Activated CD4-positive, alpha-beta T cell treated with anti-CD3 and anti-CD28 coated beads, Interleukin-2, amount 10 ng/mL, durations not matched to agents 7 days and 5 days (primary cell): ENCODE results near the gene PCDHGA1. TPM values are rescaled to one million over a fixed set of nuclear protein-coding genes. Genes with fewer than 3 reads are reported as not detected.
"Not testable (repeated sequence)": the region's sequence is repeated elsewhere in the genome, so short reads cannot be mapped to it uniquely, and the experiment has no call there.

Experiments
- CTCF ChIA-PET: fragments of 350-600 bp; sonication (Branson Sonifier 250); formaldehyde crosslinking; loops from one replicate; lab custom pipeline; 2021; ENCODE audit warnings: antibody characterized with exemption; lab: Charles Lee
- POLR2A ChIA-PET: fragments of 350-600 bp; sonication (Branson Sonifier 250); formaldehyde crosslinking; loops from one replicate; lab custom pipeline; 2021; ENCODE audit warnings: antibody characterized with exemption; lab: Charles Lee
- DNase-seq: peaks from one replicate; pipeline ENCODE4 v3.0.0-alpha.2; 2020
- H3K27ac Mint-ChIP-seq: one replicate; pipeline ENCODE4 v1.8.0; 2021; ENCODE audit warnings: mild to moderate bottlenecking, moderate library complexity, mixed read lengths
- H3K27me3 Mint-ChIP-seq: one replicate; pipeline ENCODE4 v1.8.0; 2021; ENCODE audit warnings: mixed read lengths
- H3K36me3 Mint-ChIP-seq: one replicate; pipeline ENCODE4 v1.8.0; 2021; ENCODE audit warnings: low read depth, mixed read lengths
- H3K4me1 Mint-ChIP-seq: one replicate; pipeline ENCODE4 v1.8.0; 2021; ENCODE audit warnings: mixed read lengths
- H3K4me3 Mint-ChIP-seq: one replicate; pipeline ENCODE4 v1.8.0; 2021; ENCODE audit warnings: mild to moderate bottlenecking, moderate library complexity, mixed read lengths
- H3K9me3 Mint-ChIP-seq: one replicate; pipeline ENCODE4 v1.8.0; 2021; ENCODE audit warnings: mixed read lengths
- total RNA-seq, 2 experiments: library from RNA; stranded (reverse); gene quantifications; one replicate each; pipeline ENCODE4 v1.2.3, GENCODE V29; 2021

The PCDHGA1 gene
- total RNA-seq, 2 experiments from 2014 or later, result 0.04 to 0.05 TPM

DNA sequence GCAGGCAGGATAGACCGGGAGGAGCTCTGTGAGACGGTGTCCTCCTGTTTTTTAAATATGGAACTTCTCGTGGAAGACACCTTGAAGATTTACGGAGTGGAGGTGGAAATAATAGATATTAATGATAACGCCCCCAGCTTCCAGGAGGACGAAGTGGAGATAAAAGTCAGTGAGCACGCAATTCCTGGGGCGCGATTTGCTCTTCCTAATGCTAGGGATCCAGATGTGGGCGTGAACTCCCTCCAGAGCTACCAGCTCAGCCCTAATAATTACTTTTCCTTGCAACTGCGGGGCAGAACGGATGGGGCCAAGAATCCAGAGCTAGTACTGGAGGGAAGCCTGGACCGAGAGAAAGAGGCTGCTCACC is 91.2 kb downstream of the PCDHGA1 start:
- Mint-ChIP-seq H3K9me3 (peaks cover 24% of the 10 kb centered on the region), H3K36me3 (peaks cover 10% of the 10 kb centered on the region), H3K4me3 (peak overlapping the region; percentile 66), H3K4me1 (peaks cover 8% of the 10 kb centered on the region), H3K27ac (no peak overlapping the region), H3K27me3 (peaks cover 63% of the 10 kb centered on the region)
- ChIA-PET CTCF (interaction anchor here (0.6 to 2.8 kb wide), 21 partner anchors 9 to 198 kb away, joined by 3 to 22 read pairs (median 4); partner anchors contain the start of genes DIAPH1, PCDHGA10, PCDHGA12 and PCDHGA2), POLR2A (no interaction called here)
- no peak for DNase-seq

DNA sequence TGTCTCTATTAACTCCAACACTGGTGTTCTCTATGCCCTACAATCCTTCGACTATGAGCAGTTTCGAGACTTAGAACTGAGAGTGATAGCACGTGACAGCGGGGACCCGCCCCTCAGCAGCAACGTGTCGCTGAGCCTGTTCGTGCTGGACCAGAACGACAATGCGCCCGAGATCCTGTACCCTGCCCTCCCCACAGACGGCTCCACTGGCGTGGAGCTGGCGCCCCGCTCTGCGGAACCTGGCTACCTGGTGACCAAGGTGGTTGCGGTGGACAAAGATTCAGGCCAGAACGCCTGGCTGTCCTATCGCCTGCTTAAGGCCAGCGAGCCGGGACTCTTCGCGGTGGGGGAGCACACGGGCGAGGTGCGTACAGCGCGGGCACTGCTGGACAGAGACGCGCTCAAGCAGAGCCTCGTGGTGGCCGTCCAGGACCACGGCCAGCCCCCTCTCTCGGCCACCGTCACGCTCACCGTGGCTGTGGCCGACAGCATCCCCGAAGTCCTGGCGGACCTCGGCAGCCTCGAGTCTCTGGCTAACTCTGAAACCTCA is 92.5 kb downstream of the PCDHGA1 start:
- ChIA-PET POLR2A (no interaction called here), CTCF (interaction anchor here (1.0 kb wide), 1 partner anchor 115 kb away, joined by 3 read pairs; no protein-coding TSS in a partner anchor)
- Mint-ChIP-seq H3K4me1 (peaks cover 8% of the 10 kb centered on the region), H3K4me3 (no peak overlapping the region), H3K27me3 (peaks cover 56% of the 10 kb centered on the region), H3K36me3 (peaks cover 10% of the 10 kb centered on the region), H3K27ac (no peak overlapping the region), H3K9me3 (peaks cover 27% of the 10 kb centered on the region)
- DNase-seq, result no peak

DNA sequence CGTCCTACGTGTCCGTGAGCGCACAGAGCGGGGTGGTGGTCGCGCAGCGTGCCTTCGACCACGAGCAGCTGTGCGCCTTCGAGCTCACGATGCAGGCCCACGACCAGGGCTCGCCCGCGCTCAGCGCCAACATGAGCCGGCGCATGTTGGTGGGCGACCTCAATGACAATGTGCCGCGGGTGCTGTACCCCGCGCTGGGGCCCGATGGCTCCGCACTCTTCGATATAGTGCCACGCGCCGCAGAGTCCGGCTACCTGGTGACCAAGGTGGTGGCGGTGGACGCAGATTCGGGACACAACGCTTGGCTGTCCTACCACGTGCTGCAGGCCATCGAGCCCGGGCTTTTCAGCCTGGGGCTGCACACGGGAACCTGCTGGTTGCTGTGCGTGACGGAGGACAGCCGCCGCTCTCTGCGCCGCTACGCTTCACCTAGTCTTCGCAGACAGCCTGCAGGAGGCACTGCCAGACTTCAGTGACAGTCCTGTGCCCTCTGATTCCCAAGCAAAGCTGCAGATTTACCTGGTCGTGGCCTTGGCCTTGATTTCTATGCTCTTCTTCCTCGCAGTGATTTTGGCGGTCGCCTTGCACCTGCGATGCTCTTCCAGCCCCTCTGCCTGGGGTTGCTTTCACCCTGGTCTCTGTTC is 97.6 kb downstream of the PCDHGA1 start:
- ChIA-PET POLR2A (no interaction called here), CTCF (interaction anchor here (1.8 kb wide), 1 partner anchor 130 kb away, joined by 4 read pairs; no protein-coding TSS in a partner anchor)

DNA sequence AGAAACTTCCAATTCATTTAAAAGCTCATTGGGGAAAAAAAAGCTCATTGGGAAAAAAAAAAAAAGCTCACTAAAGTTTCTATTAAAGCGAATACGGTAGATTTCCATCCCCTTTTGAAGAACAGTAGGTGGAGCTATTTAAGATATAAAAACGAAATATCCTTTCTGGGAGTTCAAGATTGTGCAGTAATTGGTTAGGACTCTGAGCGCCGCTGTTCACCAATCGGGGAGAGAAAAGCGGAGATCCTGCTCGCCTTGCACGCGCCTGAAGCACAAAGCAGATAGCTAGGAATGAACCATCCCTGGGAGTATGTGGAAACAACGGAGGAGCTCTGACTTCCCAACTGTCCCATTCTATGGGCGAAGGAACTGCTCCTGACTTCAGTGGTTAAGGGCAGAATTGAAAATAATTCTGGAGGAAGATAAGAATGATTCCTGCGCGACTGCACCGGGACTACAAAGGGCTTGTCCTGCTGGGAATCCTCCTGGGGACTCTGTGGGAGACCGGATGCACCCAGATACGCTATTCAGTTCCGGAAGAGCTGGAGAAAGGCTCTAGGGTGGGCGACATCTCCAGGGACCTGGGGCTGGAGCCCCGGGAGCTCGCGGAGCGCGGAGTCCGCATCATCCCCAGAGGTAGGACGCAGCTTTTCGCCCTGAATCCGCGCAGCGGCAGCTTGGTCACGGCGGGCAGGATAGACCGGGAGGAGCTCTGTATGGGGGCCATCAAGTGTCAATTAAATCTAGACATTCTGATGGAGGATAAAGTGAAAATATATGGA is 100.2 kb downstream of the PCDHGA1 start, which contains the start of gene PCDHGA12:
Gene PCDHGA12 (plus strand): TSS at position 176 of the 782 bp plus-strand sequence. CDS start 253 bp downstream, at position 429.
- Mint-ChIP-seq H3K4me1 (peaks cover 11% of the 10 kb centered on the region), H3K36me3 (peaks cover 16% of the 10 kb centered on the region), H3K9me3 (peaks cover 31% of the 10 kb centered on the region), H3K27ac (peak within 1 kb of the TSS; percentile 80), H3K27me3 (peaks cover 39% of the 10 kb centered on the region), H3K4me3 (peak within 1 kb of the TSS; percentile 59)
- peak; percentile 39 for DNase-seq
- POLR2A ChIA-PET, result no interaction called here
- CTCF ChIA-PET, result interaction anchor here (0.6 to 3.3 kb wide), 20 partner anchors 10 to 201 kb away, joined by 3 to 22 read pairs (median 4); partner anchors contain the start of genes PCDHGA10, PCDHGA11, PCDHGB6 and PCDHGB7

More for the DNA sequence above, 97.6 kb downstream of the PCDHGA1 start:
- Mint-ChIP-seq H3K27me3 (peaks cover 48% of the 10 kb centered on the region), H3K4me1 (peaks cover 11% of the 10 kb centered on the region), H3K27ac (no peak overlapping the region), H3K4me3 (no peak overlapping the region), H3K9me3 (peaks cover 29% of the 10 kb centered on the region), H3K36me3 (peaks cover 13% of the 10 kb centered on the region)
- no peak for DNase-seq

DNA sequence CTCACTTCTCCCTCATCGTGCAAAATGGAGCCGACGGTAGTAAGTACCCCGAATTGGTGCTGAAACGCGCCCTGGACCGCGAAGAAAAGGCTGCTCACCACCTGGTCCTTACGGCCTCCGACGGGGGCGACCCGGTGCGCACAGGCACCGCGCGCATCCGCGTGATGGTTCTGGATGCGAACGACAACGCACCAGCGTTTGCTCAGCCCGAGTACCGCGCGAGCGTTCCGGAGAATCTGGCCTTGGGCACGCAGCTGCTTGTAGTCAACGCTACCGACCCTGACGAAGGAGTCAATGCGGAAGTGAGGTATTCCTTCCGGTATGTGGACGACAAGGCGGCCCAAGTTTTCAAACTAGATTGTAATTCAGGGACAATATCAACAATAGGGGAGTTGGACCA is 101.0 kb downstream of the PCDHGA1 start:
- CTCF ChIA-PET, result interaction anchor here (0.7 to 3.3 kb wide), 9 partner anchors 10 to 133 kb away, joined by 3 to 22 read pairs (median 6); partner anchors contain the start of genes PCDHGA10, PCDHGA11, PCDHGB6 and PCDHGB7
- peaks cover 37% of the 10 kb centered on the region for H3K27me3 Mint-ChIP-seq
- peak overlapping the region; percentile 59 for H3K4me3 Mint-ChIP-seq
- no peak for DNase-seq
- H3K27ac Mint-ChIP-seq, result peak overlapping the region; percentile 80
- peaks cover 31% of the 10 kb centered on the region for H3K9me3 Mint-ChIP-seq
- peaks cover 11% of the 10 kb centered on the region for H3K4me1 Mint-ChIP-seq
- POLR2A ChIA-PET, result no interaction called here
- peaks cover 16% of the 10 kb centered on the region for H3K36me3 Mint-ChIP-seq

DNA sequence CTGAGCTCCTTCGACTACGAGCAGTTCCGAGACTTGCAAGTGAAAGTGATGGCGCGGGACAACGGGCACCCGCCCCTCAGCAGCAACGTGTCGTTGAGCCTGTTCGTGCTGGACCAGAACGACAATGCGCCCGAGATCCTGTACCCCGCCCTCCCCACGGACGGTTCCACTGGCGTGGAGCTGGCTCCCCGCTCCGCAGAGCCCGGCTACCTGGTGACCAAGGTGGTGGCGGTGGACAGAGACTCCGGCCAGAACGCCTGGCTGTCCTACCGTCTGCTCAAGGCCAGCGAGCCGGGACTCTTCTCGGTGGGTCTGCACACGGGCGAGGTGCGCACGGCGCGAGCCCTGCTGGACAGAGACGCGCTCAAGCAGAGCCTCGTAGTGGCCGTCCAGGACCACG is 102.0 kb downstream of the PCDHGA1 start:
- Mint-ChIP-seq H3K4me3 (peak overlapping the region; percentile 59), H3K4me1 (peaks cover 11% of the 10 kb centered on the region), H3K9me3 (peaks cover 26% of the 10 kb centered on the region), H3K27me3 (peaks cover 37% of the 10 kb centered on the region), H3K36me3 (peaks cover 16% of the 10 kb centered on the region)
- DNase-seq, POLR2A ChIA-PET, H3K27ac Mint-ChIP-seq, CTCF ChIA-PET: not testable (repeated sequence)

DNA sequence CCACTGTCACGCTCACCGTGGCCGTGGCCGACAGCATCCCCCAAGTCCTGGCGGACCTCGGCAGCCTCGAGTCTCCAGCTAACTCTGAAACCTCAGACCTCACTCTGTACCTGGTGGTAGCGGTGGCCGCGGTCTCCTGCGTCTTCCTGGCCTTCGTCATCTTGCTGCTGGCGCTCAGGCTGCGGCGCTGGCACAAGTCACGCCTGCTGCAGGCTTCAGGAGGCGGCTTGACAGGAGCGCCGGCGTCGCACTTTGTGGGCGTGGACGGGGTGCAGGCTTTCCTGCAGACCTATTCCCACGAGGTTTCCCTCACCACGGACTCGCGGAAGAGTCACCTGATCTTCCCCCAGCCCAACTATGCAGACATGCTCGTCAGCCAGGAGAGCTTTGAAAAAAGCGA is 102.4 kb downstream of the PCDHGA1 start:
- H3K36me3 Mint-ChIP-seq, result peaks cover 16% of the 10 kb centered on the region
- peaks cover 37% of the 10 kb centered on the region for H3K27me3 Mint-ChIP-seq
- peaks cover 11% of the 10 kb centered on the region for H3K4me1 Mint-ChIP-seq
- CTCF ChIA-PET, H3K27ac Mint-ChIP-seq, POLR2A ChIA-PET, DNase-seq, H3K4me3 Mint-ChIP-seq: not testable (repeated sequence)
- peaks cover 26% of the 10 kb centered on the region for H3K9me3 Mint-ChIP-seq

DNA sequence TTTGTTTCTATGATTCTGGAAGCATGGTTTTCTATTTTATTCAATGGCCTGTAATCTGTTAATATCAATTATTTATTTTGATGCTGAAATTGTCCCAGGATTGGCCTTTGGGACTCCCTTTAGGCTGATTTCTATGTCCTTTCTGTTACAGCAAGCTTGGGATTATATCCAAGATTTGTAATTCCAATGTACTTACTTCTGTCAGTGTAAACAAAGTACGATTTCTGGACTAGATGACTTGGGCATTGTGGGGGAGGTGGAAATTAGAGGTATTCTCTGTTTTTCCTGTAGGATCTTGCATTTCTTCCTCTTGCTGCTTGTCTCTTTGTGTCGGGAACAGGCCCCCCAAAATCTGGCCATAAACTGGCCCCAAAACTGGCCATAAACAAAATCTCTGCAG is 103.7 kb downstream of the PCDHGA1 start:
- Mint-ChIP-seq H3K9me3 (peaks cover 21% of the 10 kb centered on the region), H3K4me1 (peaks cover 11% of the 10 kb centered on the region), H3K36me3 (peaks cover 16% of the 10 kb centered on the region), H3K27ac (no peak overlapping the region), H3K4me3 (no peak overlapping the region), H3K27me3 (peaks cover 33% of the 10 kb centered on the region)
- CTCF ChIA-PET, result interaction anchor here (0.7 kb wide), 1 partner anchor 158 kb away, joined by 4 read pairs; no protein-coding TSS in a partner anchor
- no peak for DNase-seq
- POLR2A ChIA-PET, result no interaction called here

DNA sequence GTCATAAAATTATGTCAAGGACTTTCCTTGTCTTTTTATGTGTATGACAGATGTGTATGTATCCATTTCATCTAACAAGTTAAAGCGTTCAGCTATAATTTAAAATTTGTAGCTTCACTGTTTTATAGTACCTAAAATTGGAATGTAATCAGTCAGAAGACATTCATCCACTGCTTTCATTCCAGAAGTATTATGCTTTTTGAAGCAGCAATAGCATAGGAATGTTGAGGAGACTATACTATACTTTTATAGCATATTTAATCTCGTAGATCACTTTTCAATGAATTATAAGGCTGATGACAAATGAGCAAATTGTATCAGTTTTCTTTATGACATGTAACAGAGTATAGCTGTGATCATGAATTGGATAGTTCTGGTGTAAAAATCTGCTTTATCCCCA is 106.9 kb downstream of the PCDHGA1 start:
- Mint-ChIP-seq H3K27ac (no peak overlapping the region), H3K36me3 (peaks cover 6% of the 10 kb centered on the region), H3K9me3 (peaks cover 4% of the 10 kb centered on the region), H3K27me3 (peaks cover 13% of the 10 kb centered on the region), H3K4me1 (peaks cover under 1% of the 10 kb centered on the region), H3K4me3 (no peak overlapping the region)
- ChIA-PET CTCF (no interaction called here), POLR2A (no interaction called here)
- no peak for DNase-seq

DNA sequence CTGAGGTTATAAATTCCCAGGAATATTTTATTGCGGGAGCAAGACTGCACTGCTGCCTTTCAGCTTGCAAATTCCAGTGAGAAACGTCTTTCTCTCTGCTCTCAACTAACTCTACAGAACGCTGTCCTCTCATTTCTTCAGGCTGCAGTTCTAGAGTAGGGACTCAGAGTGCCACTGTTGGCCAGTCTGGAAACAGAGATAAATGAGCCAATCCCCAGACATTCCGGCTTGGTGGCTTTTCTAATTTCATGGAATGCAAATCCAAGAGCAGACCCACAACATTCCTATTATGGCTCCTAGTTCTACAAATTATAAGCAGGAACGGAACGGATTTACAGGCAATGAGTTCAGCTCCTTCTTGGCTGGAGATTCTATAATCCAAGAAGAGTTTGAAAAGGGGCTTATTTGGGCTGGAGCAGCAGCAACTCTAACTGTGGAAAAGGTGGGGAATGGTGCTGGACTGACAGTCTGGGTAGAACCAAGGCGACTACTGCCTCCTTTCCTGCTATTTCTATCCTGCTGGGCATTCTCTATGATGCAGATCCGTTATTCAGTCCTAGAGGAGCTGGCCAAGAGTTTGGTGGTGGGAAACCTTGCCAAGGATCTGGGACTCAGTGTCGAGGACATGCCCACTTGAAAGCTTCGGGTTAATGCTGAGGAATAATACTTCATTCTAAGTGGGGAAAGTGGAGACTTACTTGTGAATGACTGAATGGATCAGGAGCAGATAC is 109.3 kb downstream of the PCDHGA1 start:
- no peak for DNase-seq
- Mint-ChIP-seq H3K4me1 (no peaks in the 10 kb centered on the region), H3K4me3 (no peak overlapping the region), H3K36me3 (no peaks in the 10 kb centered on the region), H3K27ac (no peak overlapping the region), H3K9me3 (no peaks in the 10 kb centered on the region), H3K27me3 (peaks cover 5% of the 10 kb centered on the region)
- ChIA-PET POLR2A (interaction anchor here (0.7 kb wide), 1 partner anchor 75 kb away, joined by 3 read pairs; no protein-coding TSS in a partner anchor), CTCF (no interaction called here)

DNA sequence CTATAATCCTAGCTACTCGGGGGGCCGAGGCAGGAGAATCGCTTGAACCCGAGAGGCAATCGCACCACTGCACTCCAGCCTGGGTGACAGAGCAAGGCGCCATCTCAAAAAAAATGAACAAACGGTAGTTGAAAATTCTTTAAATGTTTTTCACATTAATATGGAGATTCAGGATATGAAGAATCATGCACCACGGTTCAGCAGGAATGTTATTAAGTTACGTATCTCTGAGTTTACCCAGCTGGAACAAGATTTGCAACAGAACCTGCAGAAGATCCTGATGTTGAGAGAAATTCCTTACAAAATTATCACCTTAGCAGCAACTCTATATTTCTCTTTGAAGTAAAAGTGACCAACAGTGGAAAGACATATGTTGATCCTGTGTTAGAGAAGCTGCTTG is 110.0 kb downstream of the PCDHGA1 start:
- Mint-ChIP-seq H3K9me3 (no peaks in the 10 kb centered on the region), H3K4me1 (no peaks in the 10 kb centered on the region), H3K27ac (no peak overlapping the region), H3K27me3 (peaks cover 4% of the 10 kb centered on the region), H3K36me3 (no peaks in the 10 kb centered on the region), H3K4me3 (no peak overlapping the region)
- ChIA-PET CTCF (no interaction called here), POLR2A (interaction anchor here (0.7 kb wide), 1 partner anchor 76 kb away, joined by 3 read pairs; no protein-coding TSS in a partner anchor)
- DNase-seq, result no peak

DNA sequence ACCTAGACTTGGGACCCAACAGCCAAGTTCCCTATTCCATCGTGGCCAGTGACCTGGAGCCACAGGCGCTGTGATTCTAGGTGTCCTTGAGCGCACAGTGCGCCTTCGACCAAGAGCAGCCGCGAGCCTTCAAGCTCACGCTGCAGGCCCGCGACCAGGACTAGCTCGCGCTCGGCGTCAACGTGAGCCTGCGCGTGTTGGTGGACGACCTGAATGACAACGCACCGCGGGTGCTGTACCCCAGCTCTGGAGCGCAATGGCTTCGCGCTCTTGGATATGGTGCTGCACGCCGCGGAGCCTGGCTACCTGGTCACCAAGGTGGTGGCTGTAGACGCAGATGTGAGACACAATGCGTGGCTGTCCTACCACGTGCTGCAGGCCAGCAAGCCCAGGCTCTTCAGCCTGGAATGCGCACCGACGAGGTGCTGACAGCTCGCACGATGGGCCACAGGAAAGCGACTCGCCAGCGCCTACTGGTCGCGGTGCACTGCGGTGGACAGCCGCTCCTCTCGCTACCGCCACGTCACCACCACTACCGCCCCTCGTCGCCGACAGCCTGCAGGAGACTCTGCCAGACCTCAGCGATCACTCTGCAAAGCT is 111.4 kb downstream of the PCDHGA1 start:
- no peaks in the 10 kb centered on the region for H3K4me1 Mint-ChIP-seq
- H3K9me3 Mint-ChIP-seq, result no peaks in the 10 kb centered on the region
- CTCF ChIA-PET, result no interaction called here
- H3K27ac Mint-ChIP-seq, result no peak overlapping the region
- POLR2A ChIA-PET, result no interaction called here
- DNase-seq, result no peak
- H3K36me3 Mint-ChIP-seq, result no peaks in the 10 kb centered on the region
- peaks cover 6% of the 10 kb centered on the region for H3K27me3 Mint-ChIP-seq
- no peak overlapping the region for H3K4me3 Mint-ChIP-seq
